ENCODE data around the gene NIM1K.
A peak's percentile ranks its signal among the peaks of the same experiment; 100 is the strongest.
"Not testable (repeated sequence)": the region's sequence is repeated elsewhere in the genome, so short reads cannot be mapped to it uniquely, and the experiment has no call there.

The NIM1K gene

DNA sequence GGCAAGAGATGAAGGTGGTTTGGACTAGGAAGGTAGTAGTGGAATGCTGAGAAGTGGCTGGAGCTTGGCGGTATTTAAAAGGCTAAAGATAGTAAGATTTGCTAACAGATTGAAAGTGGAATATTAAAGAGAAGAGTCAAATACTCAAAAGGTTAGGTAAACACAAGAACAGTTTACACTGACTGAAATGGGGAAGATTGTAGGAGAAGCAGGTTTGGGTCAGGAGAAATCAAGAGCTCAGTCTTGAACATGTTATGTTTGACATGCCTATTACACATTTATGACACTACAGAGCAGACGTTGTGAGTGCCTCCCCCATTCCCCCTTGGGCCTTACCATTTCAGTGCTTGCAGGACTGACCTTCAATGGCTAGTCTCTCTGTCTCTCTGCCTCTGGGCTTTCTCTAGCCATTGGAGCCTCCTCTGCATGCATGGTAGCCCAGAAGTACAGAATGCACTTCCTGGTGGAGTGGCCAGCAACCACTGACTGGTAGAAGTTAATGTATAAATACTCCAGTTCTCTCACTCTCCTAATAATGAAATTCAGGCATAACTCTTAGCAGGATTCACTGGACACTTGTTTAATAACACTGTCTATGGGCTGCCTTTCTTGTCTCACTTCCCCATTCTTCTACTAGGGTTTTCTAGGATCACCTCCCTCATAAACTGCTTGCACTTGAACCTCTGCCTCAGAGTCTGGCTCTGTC is 64.4 kb downstream of the NIM1K start:
- Mint-ChIP-seq H3K36me3 (no peaks in the 10 kb centered on the region), H3K4me3 (no peak overlapping the region), H3K4me1 (peaks cover 6% of the 10 kb centered on the region), H3K27me3 (peaks cover 11% of the 10 kb centered on the region), H3K9me3 (no peaks in the 10 kb centered on the region), H3K27ac (no peak overlapping the region)
- DNase-seq (ENCODE audit: low spot score in 2 of 2) (no peak), ATAC-seq (ENCODE audit: low read depth) (peak; percentile 29)

DNA sequence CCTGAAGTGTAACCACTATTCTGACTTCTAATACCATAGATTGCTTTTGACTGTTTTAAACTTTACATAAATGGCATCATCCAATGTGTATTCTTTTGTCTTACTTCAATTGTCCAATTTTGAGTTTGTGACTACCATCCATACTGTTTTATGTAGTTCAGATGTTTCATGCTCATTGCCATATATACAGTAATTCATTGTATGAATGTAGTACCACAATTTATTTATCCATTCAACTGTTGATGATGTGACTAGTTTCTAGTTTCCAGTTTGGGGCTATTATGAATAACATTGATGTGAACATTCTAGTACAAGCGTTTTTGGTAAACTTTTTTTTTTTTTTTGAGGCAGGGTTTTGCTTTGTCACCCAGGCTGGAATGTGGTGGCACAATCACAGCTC is 66.1 kb downstream of the NIM1K start:
- H3K9me3 Mint-ChIP-seq, result no peaks in the 10 kb centered on the region
- H3K4me3 Mint-ChIP-seq, result no peak overlapping the region
- no peak overlapping the region for H3K27ac Mint-ChIP-seq
- ATAC-seq (ENCODE audit: low read depth), result no peak
- H3K27me3 Mint-ChIP-seq, result peaks cover 11% of the 10 kb centered on the region
- H3K4me1 Mint-ChIP-seq, result peaks cover 6% of the 10 kb centered on the region
- no peaks in the 10 kb centered on the region for H3K36me3 Mint-ChIP-seq
- no peak for DNase-seq (ENCODE audit: low spot score in 2 of 2)

DNA sequence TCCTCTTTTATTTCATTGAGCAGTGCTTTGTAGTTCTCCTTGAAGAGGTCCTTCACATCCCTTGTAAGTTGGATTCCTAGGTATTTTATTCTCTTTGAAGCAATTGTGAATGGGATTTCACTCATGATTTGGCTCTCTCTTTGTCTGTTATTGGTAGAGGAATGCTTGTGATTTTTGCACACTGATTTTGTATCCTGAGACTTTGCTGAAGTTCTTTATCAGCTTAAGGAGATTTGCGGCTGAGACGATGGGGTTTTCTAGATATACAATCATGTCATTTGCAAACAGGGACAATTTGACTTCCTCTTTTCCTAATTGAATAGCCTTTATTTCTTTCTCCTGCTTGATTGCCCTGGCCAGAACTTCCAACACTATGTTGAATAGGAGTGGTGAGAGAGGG is 70.2 kb downstream of the NIM1K start:
- not testable (repeated sequence) for DNase-seq (ENCODE audit: low spot score in 2 of 2); H3K36me3 Mint-ChIP-seq; H3K4me3 Mint-ChIP-seq; H3K27ac Mint-ChIP-seq; H3K9me3 Mint-ChIP-seq; ATAC-seq (ENCODE audit: low read depth); H3K4me1 Mint-ChIP-seq
- peaks cover 14% of the 10 kb centered on the region for H3K27me3 Mint-ChIP-seq

DNA sequence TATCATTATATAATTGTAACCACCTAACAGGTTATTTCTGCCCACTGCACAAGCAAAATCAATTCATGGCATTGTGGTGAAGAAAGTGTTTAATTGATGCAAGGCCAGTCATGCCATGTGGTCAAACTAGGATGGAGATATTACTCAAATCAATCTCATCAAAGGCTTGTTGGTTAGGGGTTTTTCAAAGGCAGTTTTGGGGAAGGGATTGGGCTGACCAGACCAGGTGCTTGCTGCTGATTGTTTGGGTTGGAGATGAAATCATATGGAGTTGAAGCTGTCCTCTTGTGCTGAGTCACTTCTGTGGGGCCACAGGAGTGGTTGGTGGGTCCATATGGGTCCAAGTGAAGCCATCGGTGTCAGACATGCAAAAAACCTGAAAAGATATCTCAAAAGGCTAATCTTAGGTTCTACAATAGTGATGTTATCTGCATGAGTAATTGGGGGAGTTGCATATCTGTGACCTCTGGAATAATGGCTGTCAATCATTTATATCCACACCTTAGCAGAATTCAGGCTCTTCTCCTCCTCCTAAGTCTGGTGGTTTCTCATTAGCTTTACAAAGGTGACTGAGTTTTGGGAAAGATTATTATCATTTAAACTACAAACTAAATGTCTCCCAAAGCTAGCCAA is 76.3 kb downstream of the NIM1K start:
- ATAC-seq (ENCODE audit: low read depth), result no peak
- H3K36me3 Mint-ChIP-seq, result peaks cover 3% of the 10 kb centered on the region
- H3K27me3 Mint-ChIP-seq, result peaks cover 26% of the 10 kb centered on the region
- no peak overlapping the region for H3K27ac Mint-ChIP-seq
- H3K9me3 Mint-ChIP-seq, result peaks cover 13% of the 10 kb centered on the region
- H3K4me1 Mint-ChIP-seq, result no peaks in the 10 kb centered on the region
- DNase-seq (ENCODE audit: low spot score in 2 of 2), result no peak
- no peak overlapping the region for H3K4me3 Mint-ChIP-seq

DNA sequence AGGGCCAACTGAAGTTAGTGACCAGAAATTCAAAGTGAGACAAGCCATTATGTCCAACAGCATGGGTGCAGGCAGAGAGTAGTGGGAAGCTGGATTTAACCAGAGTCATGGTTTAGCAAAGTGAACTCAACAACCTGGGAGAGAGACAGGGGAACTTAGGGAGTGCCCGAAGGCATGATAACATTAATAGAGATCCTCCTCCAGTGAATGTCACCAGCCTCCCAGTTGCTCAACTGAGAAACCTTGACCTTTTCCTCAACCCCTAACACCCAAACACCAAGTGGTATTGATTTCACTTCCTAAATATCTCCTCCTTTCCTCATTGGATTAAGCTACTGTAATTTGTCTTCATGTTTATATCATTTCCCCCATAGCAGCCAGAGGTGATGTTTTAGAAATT is 78.6 kb downstream of the NIM1K start:
- H3K4me1 Mint-ChIP-seq, result no peaks in the 10 kb centered on the region
- peaks cover 23% of the 10 kb centered on the region for H3K27me3 Mint-ChIP-seq
- H3K9me3 Mint-ChIP-seq, result peaks cover 13% of the 10 kb centered on the region
- no peak overlapping the region for H3K4me3 Mint-ChIP-seq
- no peak overlapping the region for H3K27ac Mint-ChIP-seq
- no peak for ATAC-seq (ENCODE audit: low read depth)
- H3K36me3 Mint-ChIP-seq, result peaks cover 3% of the 10 kb centered on the region
- DNase-seq (ENCODE audit: low spot score in 2 of 2), result no peak

DNA sequence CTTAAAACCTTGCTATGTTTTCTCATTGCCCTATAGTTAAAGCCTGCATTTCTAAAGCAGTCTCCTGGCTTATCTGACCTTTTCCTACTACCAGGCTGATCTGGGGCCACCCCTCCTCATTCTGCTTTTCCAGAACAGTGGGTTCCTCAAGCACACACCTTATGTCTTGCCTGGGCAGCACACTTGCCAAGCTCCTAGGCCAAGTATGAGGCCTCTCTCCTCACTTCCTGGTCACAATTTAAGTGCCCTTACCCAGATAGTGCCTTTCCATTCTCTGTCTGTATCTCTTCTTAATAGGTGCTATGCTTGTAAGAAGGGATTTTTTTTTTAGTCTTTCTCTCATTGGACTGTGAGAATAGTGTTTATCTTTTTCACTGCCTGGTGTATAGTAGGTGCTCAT is 81.5 kb downstream of the NIM1K start:
- ATAC-seq (ENCODE audit: low read depth), result no peak

DNA sequence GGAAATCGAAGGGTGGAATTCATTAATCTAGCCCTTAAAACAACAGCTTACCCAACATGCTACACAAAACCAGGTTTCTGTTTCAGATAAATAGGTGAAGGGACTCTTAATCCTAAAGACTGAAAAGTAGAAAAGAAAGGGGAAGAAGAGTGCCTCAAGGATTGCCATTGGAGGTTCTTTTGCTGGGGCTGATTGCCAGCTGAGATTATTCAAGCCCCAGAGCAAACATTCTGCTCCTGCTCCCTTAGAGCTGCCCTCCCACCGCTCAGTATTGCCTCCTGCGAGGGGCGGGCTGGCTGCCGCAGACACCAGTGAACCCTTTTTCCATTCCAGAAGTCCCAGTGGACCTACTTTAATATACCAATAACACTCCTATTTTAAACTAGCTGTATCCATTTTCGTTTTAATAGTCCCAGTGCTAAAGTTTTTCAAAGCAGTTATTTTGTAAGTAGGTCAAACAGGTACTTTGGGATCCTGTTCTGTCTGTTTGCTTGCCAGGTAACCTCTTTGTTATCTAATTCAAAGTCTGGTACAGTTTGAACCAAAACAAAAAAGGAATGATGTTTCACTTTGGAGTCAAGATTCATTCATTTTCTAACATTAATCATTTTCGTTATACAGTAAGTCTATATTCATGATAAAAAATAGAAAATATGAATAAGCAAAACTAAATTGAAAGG is 82.5 kb downstream of the NIM1K start:
- no peak overlapping the region for H3K27ac Mint-ChIP-seq
- DNase-seq (ENCODE audit: low spot score in 2 of 2) (no peak), ATAC-seq (ENCODE audit: low read depth) (no peak)
- H3K36me3 Mint-ChIP-seq, result no peaks in the 10 kb centered on the region
- H3K4me3 Mint-ChIP-seq, result no peak overlapping the region
- no peaks in the 10 kb centered on the region for H3K4me1 Mint-ChIP-seq
- H3K9me3 Mint-ChIP-seq, result peaks cover 2% of the 10 kb centered on the region
- H3K27me3 Mint-ChIP-seq, result peaks cover 21% of the 10 kb centered on the region

More for the DNA sequence above, 81.5 kb downstream of the NIM1K start:
- DNase-seq (ENCODE audit: low spot score in 2 of 2), result no peak
- no peak overlapping the region for H3K4me3 Mint-ChIP-seq
- no peaks in the 10 kb centered on the region for H3K4me1 Mint-ChIP-seq
- peaks cover 23% of the 10 kb centered on the region for H3K27me3 Mint-ChIP-seq
- H3K9me3 Mint-ChIP-seq, result peaks cover 4% of the 10 kb centered on the region
- H3K27ac Mint-ChIP-seq, result no peak overlapping the region
- H3K36me3 Mint-ChIP-seq, result peaks cover 2% of the 10 kb centered on the region

DNA sequence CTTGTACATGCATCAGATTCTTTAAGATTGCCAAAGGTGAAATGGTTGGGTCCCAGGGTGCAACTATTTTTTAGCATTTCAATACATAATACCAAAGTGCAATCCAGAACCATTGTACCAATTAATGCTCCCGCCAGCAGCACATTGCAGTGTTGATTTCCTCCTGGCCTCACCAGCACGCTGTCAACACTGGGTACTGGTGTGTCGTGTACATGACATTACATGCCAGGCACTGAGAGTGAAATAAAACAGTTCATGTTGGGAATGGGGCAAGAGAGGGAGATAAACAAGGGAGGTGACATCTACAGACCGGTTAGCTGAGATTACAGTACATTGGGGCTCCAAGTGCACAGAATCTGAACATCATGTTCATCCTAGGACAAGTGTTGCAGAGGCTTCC is 83.4 kb downstream of the NIM1K start:
- Mint-ChIP-seq H3K27me3 (peaks cover 16% of the 10 kb centered on the region), H3K9me3 (no peaks in the 10 kb centered on the region), H3K36me3 (no peaks in the 10 kb centered on the region), H3K4me1 (no peaks in the 10 kb centered on the region), H3K27ac (no peak overlapping the region), H3K4me3 (no peak overlapping the region)
- no peak for ATAC-seq (ENCODE audit: low read depth)
- no peak for DNase-seq (ENCODE audit: low spot score in 2 of 2)

DNA sequence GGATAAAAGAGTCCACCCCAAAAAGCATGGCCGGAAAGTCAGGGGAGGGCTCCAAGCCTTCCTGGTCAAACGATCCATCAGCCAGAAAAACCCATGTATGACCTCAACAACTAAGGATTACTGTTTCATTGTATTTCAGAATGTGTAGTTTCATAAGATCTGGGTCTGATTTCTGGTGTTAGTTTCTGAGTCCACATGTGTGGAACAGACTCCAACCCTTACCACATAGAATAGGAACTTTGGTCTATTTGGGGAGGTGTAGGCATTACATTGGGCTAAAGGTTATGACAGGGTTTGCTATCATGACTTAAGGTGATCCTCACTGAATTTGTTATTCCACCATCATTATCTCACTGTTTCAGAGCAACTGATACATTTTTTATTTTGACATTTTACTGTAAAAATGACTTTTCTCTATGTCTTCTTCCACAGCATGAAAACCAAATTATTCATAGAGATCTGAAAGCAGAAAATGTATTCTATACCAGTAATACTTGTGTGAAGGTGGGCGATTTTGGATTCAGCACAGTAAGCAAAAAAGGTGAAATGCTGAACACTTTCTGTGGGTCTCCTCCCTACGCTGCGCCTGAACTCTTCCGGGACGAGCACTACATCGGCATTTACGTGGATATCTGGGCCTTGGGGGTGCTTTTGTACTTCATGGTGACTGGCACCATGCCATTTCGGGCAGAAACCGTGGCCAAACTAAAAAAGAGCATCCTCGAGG is 87.7 kb downstream of the NIM1K start:
- no peaks in the 10 kb centered on the region for H3K4me1 Mint-ChIP-seq
- H3K27me3 Mint-ChIP-seq, result peaks cover 7% of the 10 kb centered on the region
- no peak overlapping the region for H3K4me3 Mint-ChIP-seq
- DNase-seq (ENCODE audit: low spot score in 2 of 2) (no peak), ATAC-seq (ENCODE audit: low read depth) (no peak)
- H3K36me3 Mint-ChIP-seq, result no peaks in the 10 kb centered on the region
- H3K9me3 Mint-ChIP-seq, result no peaks in the 10 kb centered on the region
- no peak overlapping the region for H3K27ac Mint-ChIP-seq

DNA sequence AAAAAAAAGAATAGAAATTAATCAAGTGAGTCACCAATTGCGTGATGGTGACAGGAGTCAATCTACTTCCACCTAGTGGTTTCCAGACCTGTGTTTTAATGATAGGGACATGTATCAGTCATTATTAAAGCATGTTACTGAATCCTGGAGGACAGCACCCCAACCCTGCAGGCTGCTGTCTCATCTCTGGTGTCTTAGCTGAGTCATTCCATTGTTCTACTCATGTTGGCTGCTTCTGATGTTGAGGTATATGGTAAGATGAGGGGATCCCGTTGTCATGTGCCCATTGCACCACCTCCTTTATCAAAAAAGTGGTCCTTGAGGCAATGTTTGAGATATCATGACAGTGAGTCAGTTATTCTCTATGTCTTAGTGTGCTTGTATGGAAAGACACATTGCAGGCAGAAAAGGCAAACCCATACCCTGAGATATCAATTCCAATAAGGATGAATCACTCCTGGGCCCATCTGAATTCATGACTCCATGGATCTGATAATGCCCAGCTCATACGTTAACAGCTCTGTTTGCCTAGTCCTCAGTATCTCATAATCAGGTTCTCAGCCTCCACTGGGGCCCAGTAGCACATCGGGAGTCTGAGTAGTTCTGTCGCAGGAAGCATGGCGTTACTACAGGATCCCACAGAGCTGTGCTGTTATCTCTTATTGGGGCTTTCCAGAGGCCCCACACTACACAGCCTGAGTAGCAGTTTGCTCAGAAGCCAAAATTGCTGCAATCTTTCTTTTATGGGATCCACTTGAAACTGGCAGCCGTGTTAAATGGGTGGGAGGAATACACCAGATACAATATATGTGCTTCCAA is 90.0 kb downstream of the NIM1K start:
- Mint-ChIP-seq H3K9me3 (peaks cover 1% of the 10 kb centered on the region), H3K4me3 (no peak overlapping the region), H3K27ac (no peak overlapping the region), H3K4me1 (no peaks in the 10 kb centered on the region), H3K36me3 (peaks cover 5% of the 10 kb centered on the region), H3K27me3 (peaks cover 3% of the 10 kb centered on the region)
- ATAC-seq (ENCODE audit: low read depth), result no peak
- no peak for DNase-seq (ENCODE audit: low spot score in 2 of 2)

DNA sequence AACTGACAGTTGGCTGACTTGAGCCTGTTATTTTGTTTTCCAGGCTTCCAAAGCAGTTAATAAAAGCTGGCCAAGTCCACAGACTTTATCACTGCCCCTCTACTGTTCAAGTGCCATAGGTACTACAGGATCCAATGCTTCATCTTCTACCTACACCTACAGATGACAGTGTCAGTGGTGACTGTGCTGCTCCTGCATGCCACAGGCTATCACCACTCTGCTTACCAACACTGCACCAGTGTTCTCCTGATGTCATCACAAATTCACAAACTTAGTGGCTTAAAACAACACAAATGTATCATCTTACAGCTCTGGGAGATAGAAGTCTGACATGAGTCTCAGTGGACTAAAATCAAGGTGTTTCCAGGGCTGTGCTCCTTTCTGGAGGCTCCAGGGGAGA is 94.6 kb downstream of the NIM1K start:
- Mint-ChIP-seq H3K9me3 (peaks cover 1% of the 10 kb centered on the region), H3K27ac (no peak overlapping the region), H3K4me3 (no peak overlapping the region), H3K36me3 (peaks cover 19% of the 10 kb centered on the region), H3K27me3 (no peaks in the 10 kb centered on the region), H3K4me1 (no peaks in the 10 kb centered on the region)
- ATAC-seq (ENCODE audit: low read depth), result no peak
- DNase-seq (ENCODE audit: low spot score in 2 of 2), result no peak

DNA sequence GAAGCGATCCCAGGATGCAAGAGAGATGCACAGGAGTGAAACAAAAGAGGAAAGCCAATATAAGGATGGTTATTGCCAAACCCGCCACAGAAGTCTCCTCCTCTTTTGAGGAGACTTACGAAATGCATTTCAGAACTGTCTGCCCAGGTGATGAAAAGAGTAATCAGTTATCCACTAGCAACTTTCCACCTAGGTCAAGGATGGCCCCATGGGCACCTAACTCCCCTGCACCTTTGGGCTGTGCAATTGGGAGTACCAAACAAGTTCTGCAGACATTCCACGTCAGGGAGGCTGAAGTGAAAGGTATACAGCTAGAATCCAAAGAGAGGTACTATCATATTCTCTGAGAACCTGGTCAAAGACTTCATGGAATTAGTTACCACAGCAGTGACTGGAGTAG is 95.5 kb downstream of the NIM1K start:
- Mint-ChIP-seq H3K9me3 (peaks cover 1% of the 10 kb centered on the region), H3K36me3 (peaks cover 21% of the 10 kb centered on the region), H3K27me3 (no peaks in the 10 kb centered on the region), H3K4me3 (no peak overlapping the region), H3K27ac (no peak overlapping the region), H3K4me1 (no peaks in the 10 kb centered on the region)
- ATAC-seq (ENCODE audit: low read depth) (no peak), DNase-seq (ENCODE audit: low spot score in 2 of 2) (no peak)

DNA sequence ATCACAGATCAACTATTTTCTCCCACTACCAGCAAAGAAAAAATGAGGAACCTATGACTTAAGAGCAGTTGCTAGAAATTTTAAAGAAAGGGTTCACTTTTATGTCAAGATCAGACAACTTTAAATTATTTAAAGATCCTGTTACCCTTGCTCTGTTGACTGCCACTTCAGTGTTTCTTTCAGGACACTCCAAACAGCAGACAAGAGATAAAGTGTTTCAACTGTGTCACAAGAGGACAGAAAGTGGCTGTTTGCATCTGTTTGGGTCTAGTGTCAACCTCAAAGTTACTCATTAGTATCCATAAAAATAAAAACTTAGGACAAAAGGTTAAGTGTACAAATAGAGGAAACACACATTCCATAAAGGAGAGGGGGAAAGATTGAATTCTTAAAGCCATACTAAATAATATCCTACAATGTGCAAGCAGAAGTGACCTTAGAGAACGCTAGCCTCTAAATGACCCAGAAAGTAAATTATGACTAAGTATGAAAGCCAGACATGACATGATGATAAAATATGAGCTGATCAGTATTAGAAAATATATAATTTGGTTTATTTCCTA is 96.3 kb downstream of the NIM1K start:
- no peak overlapping the region for H3K4me3 Mint-ChIP-seq
- no peak for ATAC-seq (ENCODE audit: low read depth)
- H3K9me3 Mint-ChIP-seq, result peaks cover 1% of the 10 kb centered on the region
- no peaks in the 10 kb centered on the region for H3K27me3 Mint-ChIP-seq
- H3K27ac Mint-ChIP-seq, result no peak overlapping the region
- no peak for DNase-seq (ENCODE audit: low spot score in 2 of 2)
- H3K4me1 Mint-ChIP-seq, result no peaks in the 10 kb centered on the region
- H3K36me3 Mint-ChIP-seq, result peaks cover 21% of the 10 kb centered on the region
